GM21390 (cell line): Measurements from ENCODE around the gene CHRM4.
"Not testable (repeated sequence)": the region's sequence is repeated elsewhere in the genome, so short reads cannot be mapped to it uniquely, and the experiment has no call there.

Experiments used
- ATAC-seq: cut with Tn5 transposase; IDR thresholded peaks from one replicate; pipeline ENCODE4 v1.9.1; 2021; ENCODE audit not compliant: unreplicated experiment

The CHRM4 gene

GRCh38 chr11:46382646-46383403 is 8.8 kb downstream of the CHRM4 start:
- ATAC-seq: no peak

- no peak for ATAC-seq
Measured at GRCh38 chr11:46381819-46382645, 9.5 kb downstream of the CHRM4 start.

GRCh38 chr11:46381048-46381818 is 10.3 kb downstream of the CHRM4 start, which contains the start of gene MDK:
Gene MDK, plus strand, starts transcription at chr11:46381669. Its CDS starts 389 bp downstream, at chr11:46382058.
- ATAC-seq: no peak

- no peak for ATAC-seq
Measured at GRCh38 chr11:46380340-46381047, 11.1 kb downstream of the CHRM4 start.

GRCh38 chr11:46379482-46380293 is 11.9 kb downstream of the CHRM4 start:
- not testable (repeated sequence) for ATAC-seq

- ATAC-seq: no peak
Measured at GRCh38 chr11:46378811-46379481, 12.6 kb downstream of the CHRM4 start.

GRCh38 chr11:46378296-46378695 is 13.3 kb downstream of the CHRM4 start:
- no peak for ATAC-seq

GRCh38 chr11:46377831-46378230 is 13.7 kb downstream of the CHRM4 start:
- ATAC-seq: no peak

GRCh38 chr11:46377290-46377689 is 14.3 kb downstream of the CHRM4 start:
- ATAC-seq: no peak

- ATAC-seq: no peak
Measured at GRCh38 chr11:46376258-46377050, 15.1 kb downstream of the CHRM4 start.

GRCh38 chr11:46375392-46376101 is 16.0 kb downstream of the CHRM4 start:
- ATAC-seq: no peak

GRCh38 chr11:46374815-46375214 is 16.8 kb downstream of the CHRM4 start:
- no peak for ATAC-seq

GRCh38 chr11:46373787-46374740 is 17.5 kb downstream of the CHRM4 start:
- no peak for ATAC-seq

GRCh38 chr11:46372501-46372900 is 19.1 kb downstream of the CHRM4 start:
- ATAC-seq: not testable (repeated sequence)

- no peak for ATAC-seq
Measured at GRCh38 chr11:46372086-46372485, 19.5 kb downstream of the CHRM4 start.

- not testable (repeated sequence) for ATAC-seq
Measured at GRCh38 chr11:46371262-46371661, 20.3 kb downstream of the CHRM4 start.

- no peak for ATAC-seq
Measured at GRCh38 chr11:46370253-46370652, 21.3 kb downstream of the CHRM4 start.
